Naive thymus-derived CD4-positive, alpha-beta T cell (primary cell): ENCODE data around the gene TMTC2. TPM values are rescaled to one million over a fixed set of nuclear protein-coding genes. Genes with fewer than 3 reads are reported as not detected.
A peak's percentile ranks its signal among the peaks of the same experiment; 100 is the strongest.

Experiments used
- ATAC-seq: fragments of 150-1000 bp; cut with Tn5 transposase; 2 replicates; pipeline ENCODE4 v1.10.0; 2021; ENCODE audit warnings: mild to moderate bottlenecking, moderate library complexity
- CTCF ChIA-PET: fragments of 350-600 bp; sonication (Branson Sonifier 250); formaldehyde crosslinking; loops from one replicate; lab custom pipeline; 2021; ENCODE audit warnings: antibody characterized with exemption; lab: Charles Lee
- POLR2A ChIA-PET: fragments of 350-600 bp; sonication (Branson Sonifier 250); formaldehyde crosslinking; loops from one replicate; lab custom pipeline; 2021; ENCODE audit warnings: antibody characterized with exemption, inconsistent platforms; lab: Charles Lee
- DNase-seq, 9 donors: peaks; one replicate each; pipeline versions ENCODE4 v3.0.0 to v3.0.0-alpha.2; 2020 to 2022; ENCODE audit warnings: mixed read lengths in 1 of 9
- H3K27ac ChIP-seq: one replicate; pipeline ENCODE4 v1.7.0; 2013; ENCODE audit warnings: mild to moderate bottlenecking, low read depth, low read length, moderate library complexity
- H3K27me3 ChIP-seq, 2 donors: one replicate each; pipeline ENCODE4 v1.7.0; 2013; ENCODE audit warnings: low read length in 2 of 2, mild to moderate bottlenecking in 2 of 2, moderate library complexity in 2 of 2; ENCODE audit not compliant: control insufficient read depth in 2 of 2, insufficient read depth in 2 of 2
- H3K36me3 ChIP-seq, 3 experiments: 1 replicate in 2 of 3; 2 replicates in 1 of 3; pipeline ENCODE4 v1.7.0; 2013; ENCODE audit warnings: low read length in 3 of 3, mild to moderate bottlenecking in 3 of 3, moderate library complexity in 1 of 3; ENCODE audit not compliant: insufficient read depth in 3 of 3, control insufficient read depth in 2 of 3
- H3K4me1 ChIP-seq, 2 donors: one replicate each; pipeline ENCODE4 v1.7.0; 2013; ENCODE audit warnings: low read length in 2 of 2, mild to moderate bottlenecking in 2 of 2, moderate library complexity in 1 of 2; ENCODE audit not compliant: control insufficient read depth in 2 of 2, insufficient read depth in 2 of 2
- H3K4me3 ChIP-seq: 2 replicates; pipeline ENCODE4 v1.7.0; 2013; ENCODE audit warnings: mild to moderate bottlenecking, low read length
- H3K9me3 ChIP-seq, 3 experiments: 1 replicate in 2 of 3; 2 replicates in 1 of 3; pipeline ENCODE4 v1.7.0; 2013; ENCODE audit warnings: low read length in 3 of 3; ENCODE audit not compliant: control insufficient read depth in 2 of 3
- H3K27ac Mint-ChIP-seq, 9 donors: one replicate each; pipeline ENCODE4 v1.8.0; 2020 to 2022; ENCODE audit warnings: mixed read lengths in 9 of 9, mild to moderate bottlenecking in 8 of 9, moderate library complexity in 5 of 9, inconsistent platforms in 2 of 9
- H3K27me3 Mint-ChIP-seq, 5 donors: one replicate each; pipeline ENCODE4 v1.8.0; 2021 to 2022; ENCODE audit warnings: mixed read lengths in 5 of 5, mild to moderate bottlenecking in 1 of 5
- H3K36me3 Mint-ChIP-seq, 5 donors: one replicate each; pipeline ENCODE4 v1.8.0; 2020 to 2022; ENCODE audit warnings: mixed read lengths in 5 of 5, mild to moderate bottlenecking in 3 of 5, inconsistent platforms in 1 of 5
- H3K4me1 Mint-ChIP-seq, 7 donors: one replicate each; pipeline ENCODE4 v1.8.0; 2020 to 2022; ENCODE audit warnings: mixed read lengths in 7 of 7, mild to moderate bottlenecking in 3 of 7, inconsistent platforms in 1 of 7
- H3K4me3 Mint-ChIP-seq, 10 donors: one replicate each; pipeline ENCODE4 v1.8.0; 2020 to 2022; ENCODE audit warnings: mild to moderate bottlenecking in 10 of 10, mixed read lengths in 10 of 10, moderate library complexity in 6 of 10, inconsistent platforms in 2 of 10
- H3K9me3 Mint-ChIP-seq, 11 donors: one replicate each; pipeline ENCODE4 v1.8.0; 2020 to 2022; ENCODE audit warnings: mixed read lengths in 11 of 11, mild to moderate bottlenecking in 4 of 11, inconsistent platforms in 1 of 11, moderate library complexity in 1 of 11
- intact Hi-C, 2 donors: fragments of 100-400 bp; cut with micrococcal nuclease; formaldehyde crosslinking; loops; one replicate each; pipeline ENCODE4 v1.15.1; 2023
- polyA plus RNA-seq, 2 donors: library from polyadenylated mRNA; unstranded; fragments of 300-500 nt; fragmentation: Illumina TruSeq; gene quantifications; one replicate each; pipeline ENCODE4 v1.2.3, GENCODE V29; 2021
- total RNA-seq, 6 experiments: library from RNA in 5 of 6; stranded (reverse) in 5 of 6; gene quantifications; 1 replicate in 5 of 6; 2 replicates in 1 of 6; pipeline ENCODE4 v1.2.3 and lab custom pipeline; 2021 to 2026

TMTC2 gene
- total and polyA plus RNA-seq, 7 experiments from 2014 or later = 3.1 to 11.1 (median 4.7) TPM; not detected in 2

- DNase-seq (no peak), ATAC-seq (no peak)
- Histone ChIP-seq H3K27me3 (no peaks in the 10 kb centered on the region), H3K4me3 (no peak overlapping the region), H3K27ac (no peak overlapping the region), H3K36me3 (no peaks in the 10 kb centered on the region), H3K4me1 (no peaks in the 10 kb centered on the region), H3K9me3 (no peaks in the 10 kb centered on the region)
- Mint-ChIP-seq H3K36me3 (no peaks in the 10 kb centered on the region), H3K4me1 (no peaks in the 10 kb centered on the region), H3K9me3 (peaks cover 0 to 2% (median 0%) of the 10 kb centered on the region in 11 donors), H3K4me3 (no peak overlapping the region), H3K27me3 (peaks cover 5 to 35% (median 28%) of the 10 kb centered on the region in 5 donors), H3K27ac (no peak overlapping the region)
- CTCF ChIA-PET = no interaction called here
- POLR2A ChIA-PET = no interaction called here
- intact Hi-C loops = no loop called here
Observed at GRCh38 chr12:82663893-82664292, 22.8 kb upstream of the TMTC2 start.

DNA sequence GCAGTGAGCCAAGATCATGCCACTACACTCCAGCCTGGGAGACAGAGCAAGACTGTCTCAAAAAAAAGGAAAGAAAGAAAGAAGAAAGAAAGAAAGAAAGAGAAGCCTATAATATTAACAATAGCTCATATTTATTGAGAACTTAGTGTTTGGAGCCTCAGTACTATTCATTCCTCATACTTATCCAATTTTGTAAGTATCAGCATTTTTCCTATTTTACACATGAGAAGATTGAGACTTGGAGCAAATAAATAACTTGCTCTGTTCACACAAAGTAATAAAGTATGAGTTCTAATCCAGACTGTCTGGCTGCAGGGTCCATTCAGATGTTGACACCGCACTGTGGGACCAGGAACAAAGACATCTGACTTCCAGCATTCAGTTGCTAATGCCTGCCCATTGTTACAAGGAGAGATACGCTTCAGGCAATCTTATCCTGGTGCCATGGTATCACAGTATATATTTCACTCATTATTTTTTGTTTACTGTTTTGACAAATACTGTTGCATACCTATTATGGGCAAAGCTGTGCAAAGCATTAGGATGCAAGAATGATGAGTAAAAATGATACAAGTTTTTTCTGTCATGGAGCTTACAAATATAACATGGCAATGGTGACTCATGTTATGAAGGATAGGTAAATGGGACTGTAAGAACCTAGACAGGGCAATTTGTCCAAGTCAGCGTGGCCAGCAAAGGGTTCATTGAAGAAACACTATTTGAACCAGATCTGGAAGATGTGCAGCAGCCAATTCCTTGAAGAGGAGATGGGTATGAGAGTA, 21.4 kb upstream of the TMTC2 start:
- H3K27me3 Mint-ChIP-seq = peaks cover 5 to 37% (median 30%) of the 10 kb centered on the region in 5 donors
- no peaks in the 10 kb centered on the region for H3K36me3 Mint-ChIP-seq
- no peaks in the 10 kb centered on the region for H3K27me3 ChIP-seq
- CTCF ChIA-PET = interaction anchor here (1.1 kb wide), 1 partner anchor 20 kb away, joined by 3 read pairs; no protein-coding TSS in a partner anchor
- POLR2A ChIA-PET = no interaction called here
- no peak overlapping the region for H3K4me3 Mint-ChIP-seq
- ATAC-seq = no peak
- H3K27ac Mint-ChIP-seq = peak overlapping the region in 1 of 9 donors; percentile 17
- no peak overlapping the region for H3K27ac ChIP-seq
- H3K9me3 ChIP-seq = no peaks in the 10 kb centered on the region
- H3K4me1 Mint-ChIP-seq = no peaks in the 10 kb centered on the region
- no peak overlapping the region for H3K4me3 ChIP-seq
- H3K36me3 ChIP-seq = no peaks in the 10 kb centered on the region
- no peaks in the 10 kb centered on the region for H3K4me1 ChIP-seq
- DNase-seq = no peak
- intact Hi-C loops = no loop called here
- H3K9me3 Mint-ChIP-seq = no peaks in the 10 kb centered on the region

- peaks cover 5 to 29% (median 24%) of the 10 kb centered on the region in 5 donors for H3K27me3 Mint-ChIP-seq
- H3K36me3 ChIP-seq = no peaks in the 10 kb centered on the region
- H3K27me3 ChIP-seq = no peaks in the 10 kb centered on the region
- H3K27ac Mint-ChIP-seq = no peak overlapping the region
- no peak overlapping the region for H3K4me3 ChIP-seq
- H3K36me3 Mint-ChIP-seq = no peaks in the 10 kb centered on the region
- no peaks in the 10 kb centered on the region for H3K4me1 Mint-ChIP-seq
- H3K9me3 ChIP-seq = no peaks in the 10 kb centered on the region
- no peaks in the 10 kb centered on the region for H3K4me1 ChIP-seq
- no peak for ATAC-seq
- no peak overlapping the region for H3K4me3 Mint-ChIP-seq
- no peaks in the 10 kb centered on the region for H3K9me3 Mint-ChIP-seq
- intact Hi-C loops = no loop called here
- DNase-seq = no peak
- ChIA-PET POLR2A (no interaction called here), CTCF (interaction anchor here (1.1 kb wide), 1 partner anchor 19 kb away, joined by 3 read pairs; no protein-coding TSS in a partner anchor)
- no peak overlapping the region for H3K27ac ChIP-seq
Observed at GRCh38 chr12:82666830-82667229, 19.9 kb upstream of the TMTC2 start.

GRCh38 chr12:82671673-82672195, 15.0 kb upstream of the TMTC2 start:
- Mint-ChIP-seq H3K9me3 (no peaks in the 10 kb centered on the region), H3K4me1 (peaks cover 0 to 2% (median 0%) of the 10 kb centered on the region in 7 donors), H3K27ac (no peak overlapping the region), H3K27me3 (peaks cover 11 to 31% (median 14%) of the 10 kb centered on the region in 5 donors), H3K36me3 (no peaks in the 10 kb centered on the region), H3K4me3 (no peak overlapping the region)
- peaks cover 3 to 4% of the 10 kb centered on the region in 2 donors for H3K27me3 ChIP-seq
- H3K36me3 ChIP-seq = no peaks in the 10 kb centered on the region
- DNase-seq (no peak), ATAC-seq (no peak)
- H3K4me3 ChIP-seq = no peak overlapping the region
- H3K4me1 ChIP-seq = no peaks in the 10 kb centered on the region
- CTCF ChIA-PET = no interaction called here
- H3K9me3 ChIP-seq = no peaks in the 10 kb centered on the region
- intact Hi-C loops = no loop called here
- POLR2A ChIA-PET = no interaction called here
- H3K27ac ChIP-seq = no peak overlapping the region

- H3K27me3 ChIP-seq = peaks cover 3 to 4% of the 10 kb centered on the region in 2 donors
- Mint-ChIP-seq H3K9me3 (no peaks in the 10 kb centered on the region), H3K36me3 (no peaks in the 10 kb centered on the region), H3K27me3 (peaks cover 7 to 29% (median 18%) of the 10 kb centered on the region in 5 donors), H3K4me1 (peaks cover 0 to 2% (median 0%) of the 10 kb centered on the region in 7 donors), H3K27ac (no peak overlapping the region), H3K4me3 (no peak overlapping the region)
- CTCF ChIA-PET = no interaction called here
- no peaks in the 10 kb centered on the region for H3K9me3 ChIP-seq
- H3K4me3 ChIP-seq = no peak overlapping the region
- intact Hi-C loops = no loop called here
- H3K27ac ChIP-seq = no peak overlapping the region
- DNase-seq (no peak), ATAC-seq (no peak)
- no peaks in the 10 kb centered on the region for H3K4me1 ChIP-seq
- POLR2A ChIA-PET = no interaction called here
- no peaks in the 10 kb centered on the region for H3K36me3 ChIP-seq
Observed at GRCh38 chr12:82672811-82673495, 13.8 kb upstream of the TMTC2 start.

DNA sequence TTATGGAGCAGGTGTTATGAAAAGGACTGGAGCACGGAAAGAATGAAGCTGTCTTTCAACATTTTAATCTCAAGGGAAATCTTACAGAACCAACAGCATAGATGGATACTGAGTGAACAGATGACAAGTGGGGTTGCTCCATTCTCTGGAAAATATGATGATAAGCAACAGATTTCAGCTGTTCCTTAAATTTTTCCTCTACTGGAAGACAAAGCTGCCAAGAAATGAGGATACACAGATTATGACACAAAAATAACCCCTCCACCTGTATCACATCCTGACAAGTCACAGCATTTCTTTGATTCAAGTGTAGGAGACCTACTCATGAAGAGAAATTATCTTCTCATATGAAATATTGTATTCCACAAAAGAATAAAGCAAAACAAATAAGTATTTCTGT, 13.0 kb upstream of the TMTC2 start:
- Mint-ChIP-seq H3K4me1 (peaks cover 0 to 2% (median 0%) of the 10 kb centered on the region in 7 donors), H3K36me3 (no peaks in the 10 kb centered on the region), H3K27ac (no peak overlapping the region), H3K27me3 (peaks cover 9 to 23% (median 11%) of the 10 kb centered on the region in 5 donors), H3K4me3 (no peak overlapping the region), H3K9me3 (no peaks in the 10 kb centered on the region)
- H3K27ac ChIP-seq = no peak overlapping the region
- no peaks in the 10 kb centered on the region for H3K4me1 ChIP-seq
- H3K27me3 ChIP-seq = peaks cover 3 to 4% of the 10 kb centered on the region in 2 donors
- no peaks in the 10 kb centered on the region for H3K9me3 ChIP-seq
- intact Hi-C loops = no loop called here
- DNase-seq (no peak), ATAC-seq (no peak)
- ChIA-PET CTCF (interaction anchor here (0.8 kb wide), 1 partner anchor 12 kb away, joined by 3 read pairs; no protein-coding TSS in a partner anchor), POLR2A (interaction anchor here (0.6 kb wide), 1 partner anchor 33 kb away, joined by 3 read pairs; no protein-coding TSS in a partner anchor)
- no peaks in the 10 kb centered on the region for H3K36me3 ChIP-seq
- no peak overlapping the region for H3K4me3 ChIP-seq
